Ishikawa (cell line): ENCODE data around the gene KDM5B.

Experiments used
- CEBPB ChIP-seq: IDR thresholded peaks from 2 replicates; pipeline ENCODE4 v1.6.1; 2012
- EGR1 ChIP-seq: IDR thresholded peaks from 2 replicates; pipeline ENCODE4 v1.6.1; 2012
- EP300 ChIP-seq: IDR thresholded peaks from 2 replicates; pipeline ENCODE4 v1.6.1; 2012; ENCODE audit warnings: borderline replicate concordance
- MAX ChIP-seq: IDR thresholded peaks from 2 replicates; pipeline ENCODE4 v1.6.1; 2012
- NFIC ChIP-seq: IDR thresholded peaks from 2 replicates; pipeline ENCODE4 v1.6.1; 2012
- RAD21 ChIP-seq: IDR thresholded peaks from 2 replicates; pipeline ENCODE4 v1.6.1; 2012; ENCODE audit warnings: low read depth
- REST ChIP-seq: IDR thresholded peaks from 2 replicates; pipeline ENCODE4 v1.6.1; 2012; ENCODE audit warnings: low read depth, mild to moderate bottlenecking
- YY1 ChIP-seq: IDR thresholded peaks from 2 replicates; pipeline ENCODE4 v1.6.1; 2012; ENCODE audit warnings: low read depth

- TF ChIP-seq EP300 (no peak), REST (no peak), NFIC (no peak), RAD21 (no peak), MAX (no peak), YY1 (no peak), EGR1 (no peak), CEBPB (no peak)
These were observed 1.5 kb upstream of the KDM5B start for GRCh38 chr1:202809597-202810159.
